Measurements from ENCODE around the gene PSTPIP2.

Gene PSTPIP2

DNA sequence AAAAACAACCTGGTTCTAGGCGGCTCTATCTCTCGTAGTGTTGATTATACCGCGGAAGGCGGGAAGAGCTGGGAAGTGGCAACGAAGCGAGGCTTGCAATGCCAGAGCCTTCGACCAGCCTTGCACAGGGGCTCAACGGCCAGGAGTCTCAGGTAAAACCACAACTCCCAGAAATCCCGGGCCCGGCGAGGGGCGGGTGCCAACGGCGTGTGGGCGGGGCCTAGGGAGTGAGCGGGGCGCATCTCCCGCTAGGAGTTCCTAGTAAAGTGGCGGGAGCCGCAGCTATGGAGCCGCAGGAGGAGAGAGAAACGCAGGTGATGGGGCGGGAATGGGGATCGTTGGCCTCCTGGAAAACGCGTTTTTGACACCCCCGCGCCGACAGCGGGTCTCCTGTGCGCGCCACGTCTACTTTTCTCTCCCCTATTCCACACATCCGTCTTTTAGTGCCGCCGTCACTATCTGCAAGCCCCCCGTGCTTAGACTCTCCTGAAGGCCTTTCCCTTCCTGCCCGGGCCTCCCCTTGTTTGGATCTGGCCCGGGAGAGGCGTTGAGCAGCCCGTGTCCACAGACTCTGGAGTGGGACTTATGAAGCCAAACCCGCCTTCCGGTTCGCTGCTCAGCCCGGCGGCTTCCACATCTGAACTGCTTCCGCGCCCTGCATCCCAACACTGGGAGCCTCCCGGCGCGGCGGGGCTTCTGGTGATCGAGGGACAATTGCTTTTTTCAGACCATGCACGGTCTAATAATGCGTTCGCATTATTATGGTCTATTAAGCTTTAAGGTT is 32.3 kb upstream of the PSTPIP2 start, which contains the start of gene HAUS1:
Gene HAUS1, plus strand, starts transcription at position 258 of the 784 bp plus-strand sequence. Its CDS starts 27 bp downstream, at position 285.
- Histone ChIP-seq H3K79me2 (no peaks in the 10 kb centered on the region), H3K9me3 (ENCODE audit: control insufficient read depth, low read length) (no peaks in the 10 kb centered on the region), H3K4me3 (ENCODE audit: low read depth, low read length) (peak within 1 kb of the TSS; percentile 85), H3K4me2 (ENCODE audit: low read length) (peak within 1 kb of the TSS; percentile 90), H3K4me1 (no peaks in the 10 kb centered on the region), H3K36me3 (ENCODE audit: control insufficient read depth, insufficient read depth, low read length) (no peaks in the 10 kb centered on the region), H3K27me3 (ENCODE audit: control insufficient read depth, insufficient read depth, low read length) (no peaks in the 10 kb centered on the region), H2AFZ (peak within 1 kb of the TSS; percentile 90), H3K27ac (peak within 1 kb of the TSS; percentile 68), H3K9ac (no peak within 1 kb of the TSS)
- TF ChIP-seq, protein P1, sequence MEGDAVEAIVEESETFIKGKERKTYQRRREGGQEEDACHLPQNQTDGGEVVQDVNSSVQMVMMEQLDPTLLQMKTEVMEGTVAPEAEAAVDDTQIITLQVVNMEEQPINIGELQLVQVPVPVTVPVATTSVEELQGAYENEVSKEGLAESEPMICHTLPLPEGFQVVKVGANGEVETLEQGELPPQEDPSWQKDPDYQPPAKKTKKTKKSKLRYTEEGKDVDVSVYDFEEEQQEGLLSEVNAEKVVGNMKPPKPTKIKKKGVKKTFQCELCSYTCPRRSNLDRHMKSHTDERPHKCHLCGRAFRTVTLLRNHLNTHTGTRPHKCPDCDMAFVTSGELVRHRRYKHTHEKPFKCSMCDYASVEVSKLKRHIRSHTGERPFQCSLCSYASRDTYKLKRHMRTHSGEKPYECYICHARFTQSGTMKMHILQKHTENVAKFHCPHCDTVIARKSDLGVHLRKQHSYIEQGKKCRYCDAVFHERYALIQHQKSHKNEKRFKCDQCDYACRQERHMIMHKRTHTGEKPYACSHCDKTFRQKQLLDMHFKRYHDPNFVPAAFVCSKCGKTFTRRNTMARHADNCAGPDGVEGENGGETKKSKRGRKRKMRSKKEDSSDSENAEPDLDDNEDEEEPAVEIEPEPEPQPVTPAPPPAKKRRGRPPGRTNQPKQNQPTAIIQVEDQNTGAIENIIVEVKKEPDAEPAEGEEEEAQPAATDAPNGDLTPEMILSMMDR (IDR thresholded peaks at IDR 0.05) = no peak

DNA sequence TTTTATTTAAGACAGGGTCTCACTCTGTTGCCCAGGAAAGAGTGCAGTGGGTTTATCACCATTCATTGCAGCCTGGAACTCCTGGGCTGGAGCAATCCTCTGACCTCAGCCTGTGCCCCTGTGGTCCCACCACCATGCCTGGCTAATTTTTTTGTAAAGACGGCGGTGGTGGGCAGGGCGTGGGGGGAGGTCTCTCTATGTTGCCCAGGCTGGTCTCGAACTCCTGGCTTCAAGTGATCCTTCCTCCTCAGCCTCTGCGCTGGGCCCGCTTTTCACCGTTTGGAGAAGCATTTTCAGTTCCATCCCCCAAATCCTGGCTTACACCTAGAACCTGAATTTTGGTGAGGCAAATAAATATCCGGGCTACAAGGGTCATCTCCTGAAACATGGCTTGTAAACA is 27.4 kb upstream of the PSTPIP2 start:
- no peak overlapping the region for H2AFZ ChIP-seq
- H3K27ac ChIP-seq = no peak overlapping the region
- H3K4me2 ChIP-seq (ENCODE audit: low read length) = no peak overlapping the region

DNA sequence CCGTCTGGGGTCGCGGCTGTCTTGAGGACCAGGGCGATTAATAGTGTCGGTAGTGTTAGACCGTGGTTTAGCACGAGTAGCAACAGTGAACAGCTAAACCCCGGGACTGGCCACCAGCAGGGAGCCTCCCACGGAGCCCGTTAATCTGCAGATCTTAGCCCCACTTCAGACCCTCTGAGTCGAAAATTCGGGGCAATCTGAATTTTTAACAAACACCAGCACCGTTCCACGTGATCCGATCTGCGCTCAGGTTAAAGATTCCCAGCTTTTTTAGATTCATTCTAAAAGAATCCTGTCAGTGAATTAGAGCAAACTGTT is 26.5 kb upstream of the PSTPIP2 start:
- Histone ChIP-seq H3K79me2 (peaks cover 25% of the 10 kb centered on the region), H3K9ac (no peak overlapping the region), H2AFZ (peak overlapping the region; percentile 99), H3K4me3 (ENCODE audit: low read depth, low read length) (peak overlapping the region; percentile 92), H3K9me3 (ENCODE audit: control insufficient read depth, low read length) (no peaks in the 10 kb centered on the region), H3K27ac (peak overlapping the region; percentile 94), H3K36me3 (ENCODE audit: control insufficient read depth, insufficient read depth, low read length) (peaks cover 5% of the 10 kb centered on the region), H3K4me2 (ENCODE audit: low read length) (peak overlapping the region; percentile 52), H3K4me1 (peaks cover 10% of the 10 kb centered on the region), H3K27me3 (ENCODE audit: control insufficient read depth, insufficient read depth, low read length) (no peaks in the 10 kb centered on the region)
- TF ChIP-seq, protein P1 (IDR thresholded peaks at IDR 0.05) = no peak

More for the DNA sequence above, 27.4 kb upstream of the PSTPIP2 start:
- Histone ChIP-seq H3K79me2 (peaks cover 18% of the 10 kb centered on the region), H3K9me3 (ENCODE audit: control insufficient read depth, low read length) (no peaks in the 10 kb centered on the region), H3K36me3 (ENCODE audit: control insufficient read depth, insufficient read depth, low read length) (peaks cover 5% of the 10 kb centered on the region), H3K4me1 (peaks cover 9% of the 10 kb centered on the region), H3K27me3 (ENCODE audit: control insufficient read depth, insufficient read depth, low read length) (no peaks in the 10 kb centered on the region), H3K4me3 (ENCODE audit: low read depth, low read length) (no peak overlapping the region), H3K9ac (no peak overlapping the region)
- TF ChIP-seq, protein P1 (IDR thresholded peaks at IDR 0.05) = no peak

DNA sequence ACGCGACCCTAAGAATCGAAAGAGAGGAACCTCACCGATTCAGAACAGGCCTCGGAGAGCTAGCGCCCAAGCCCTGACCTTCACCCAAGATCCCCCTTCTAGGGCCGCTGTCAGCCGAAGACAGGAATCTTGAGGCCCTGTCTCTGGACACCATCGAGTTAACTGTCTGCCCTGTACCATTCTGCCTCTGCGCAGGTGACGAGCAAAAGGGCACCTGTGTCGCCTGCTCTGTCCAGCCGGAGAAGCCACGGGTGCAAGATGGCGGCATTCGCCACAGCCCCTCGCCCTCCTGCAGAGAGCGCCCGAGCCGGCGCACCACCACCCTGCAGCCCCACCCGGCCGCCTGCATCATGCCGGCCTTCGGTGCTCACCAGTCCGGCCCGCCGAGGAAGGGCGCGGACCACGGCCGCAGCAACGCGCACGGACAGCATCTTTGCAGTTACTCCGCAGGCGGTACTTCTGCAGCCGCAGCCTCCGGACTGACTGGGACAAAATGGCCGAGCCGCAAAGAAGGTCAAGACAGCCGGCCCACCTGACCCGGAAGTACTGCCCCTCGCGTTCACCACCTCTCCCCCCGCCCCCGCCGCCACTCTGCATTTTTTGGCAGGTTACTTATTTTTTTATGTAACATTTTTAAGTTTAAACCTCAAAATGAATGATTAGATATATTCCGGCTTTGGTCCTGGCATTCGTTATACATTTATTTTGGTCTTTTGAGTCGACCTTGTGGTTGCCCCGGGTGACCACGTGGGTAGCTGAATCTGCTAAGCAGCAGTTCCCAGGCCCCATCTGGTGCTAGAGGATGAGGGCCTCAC is 25.9 kb upstream of the PSTPIP2 start, which contains the start of gene ATP5F1A:
Gene ATP5F1A, minus strand, starts transcription at position 496 of the 815 bp plus-strand sequence. Its CDS starts 65 bp downstream, at position 431.
- Histone ChIP-seq H3K27ac (peak within 1 kb of the TSS; percentile 94), H3K9ac (peak within 1 kb of the TSS; percentile 67), H3K36me3 (ENCODE audit: control insufficient read depth, insufficient read depth, low read length) (peaks cover 5% of the 10 kb centered on the region), H3K4me2 (ENCODE audit: low read length) (peak within 1 kb of the TSS; percentile 97), H2AFZ (peak within 1 kb of the TSS; percentile 99), H3K4me1 (peaks cover 14% of the 10 kb centered on the region), H3K9me3 (ENCODE audit: control insufficient read depth, low read length) (no peaks in the 10 kb centered on the region), H3K27me3 (ENCODE audit: control insufficient read depth, insufficient read depth, low read length) (no peaks in the 10 kb centered on the region), H3K79me2 (peaks cover 30% of the 10 kb centered on the region), H3K4me3 (ENCODE audit: low read depth, low read length) (peak within 1 kb of the TSS; percentile 92)
- TF ChIP-seq, protein P1 (IDR thresholded peaks at IDR 0.05) = no peak

Measured in parathyroid adenoma (tissue), 2 donors.